GM18502 (cell line): ENCODE measurements around the gene DMD.

Experiments used
- ATAC-seq: cut with Tn5 transposase; IDR thresholded peaks from one replicate; pipeline ENCODE4 v1.9.1; 2021; ENCODE audit warnings: mild to moderate bottlenecking; ENCODE audit not compliant: unreplicated experiment, poor library complexity

The DMD gene

DNA sequence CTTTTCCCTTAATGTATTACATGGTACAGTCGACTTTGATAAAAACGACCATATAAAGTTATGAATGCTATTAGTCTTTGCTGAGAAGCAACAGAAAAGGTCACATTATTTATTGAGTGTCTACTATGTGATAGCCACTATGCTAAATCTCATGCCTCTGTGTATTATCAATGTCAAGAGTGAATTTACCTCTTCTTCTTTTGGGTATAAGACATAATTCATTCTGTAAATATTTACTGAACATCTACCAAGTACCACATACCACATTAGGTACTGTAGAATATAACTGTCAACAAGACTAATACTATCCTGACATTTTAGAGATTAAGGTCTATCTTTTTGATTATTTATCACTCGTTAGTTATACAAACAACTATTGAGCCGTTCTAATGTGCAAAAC is 1870.8 kb downstream of the DMD start:
- ATAC-seq, result no peak

DNA sequence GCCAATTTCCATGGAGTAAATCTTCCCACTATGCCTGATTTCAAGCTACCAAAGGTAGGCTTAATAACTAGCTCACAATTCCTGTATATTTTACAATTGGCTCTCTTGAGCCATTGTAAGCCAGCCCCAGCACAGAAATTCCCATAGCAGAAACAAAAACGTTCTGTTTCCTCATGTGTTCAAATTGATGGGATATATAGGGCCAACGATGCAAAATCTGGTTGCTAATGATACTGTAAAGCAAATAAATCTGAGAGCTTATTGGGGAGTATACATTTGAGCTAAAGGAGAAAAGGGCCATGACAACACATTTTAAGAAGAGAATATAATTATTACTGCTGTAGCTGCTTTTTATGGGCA is 1872.4 kb downstream of the DMD start:
- ATAC-seq, result no peak

DNA sequence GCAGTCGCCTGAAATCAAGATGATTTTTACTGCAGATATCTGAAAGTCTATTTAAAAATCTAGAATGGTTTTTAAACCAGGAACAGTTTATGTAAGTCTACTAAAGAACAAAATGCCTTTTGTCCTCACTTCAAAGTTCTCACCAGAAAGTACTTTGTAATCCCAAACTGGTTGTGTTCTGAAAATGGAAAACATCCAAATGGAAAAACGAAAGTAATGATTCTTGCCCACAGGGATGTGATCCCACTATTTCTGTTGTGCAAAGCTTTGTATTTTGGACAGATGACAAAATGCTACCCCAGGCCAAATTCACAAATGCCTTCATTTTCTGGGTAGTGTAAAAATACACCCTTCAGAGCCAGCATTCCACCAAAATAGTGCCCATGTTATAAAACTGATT is 1874.0 kb downstream of the DMD start:
- no peak for ATAC-seq

DNA sequence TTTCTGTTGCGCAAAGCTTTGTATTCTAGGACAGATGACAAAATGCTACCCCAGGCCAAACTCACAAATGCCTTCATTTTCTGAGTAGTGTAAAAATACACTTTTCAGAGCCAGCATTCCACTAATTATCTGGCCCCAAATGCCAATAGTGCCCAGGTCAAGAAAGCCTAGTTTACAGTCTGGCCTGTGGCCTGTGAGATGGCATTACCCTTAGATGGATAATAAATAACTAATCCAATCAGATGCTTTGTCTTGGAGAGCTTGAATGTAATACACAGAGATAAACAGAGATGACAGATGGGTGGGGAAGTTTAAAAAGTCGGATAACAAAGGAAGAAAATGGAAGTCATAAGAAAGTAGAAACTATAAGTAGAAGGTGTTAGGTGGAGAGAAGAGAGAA is 1874.9 kb downstream of the DMD start:
- no peak for ATAC-seq

DNA sequence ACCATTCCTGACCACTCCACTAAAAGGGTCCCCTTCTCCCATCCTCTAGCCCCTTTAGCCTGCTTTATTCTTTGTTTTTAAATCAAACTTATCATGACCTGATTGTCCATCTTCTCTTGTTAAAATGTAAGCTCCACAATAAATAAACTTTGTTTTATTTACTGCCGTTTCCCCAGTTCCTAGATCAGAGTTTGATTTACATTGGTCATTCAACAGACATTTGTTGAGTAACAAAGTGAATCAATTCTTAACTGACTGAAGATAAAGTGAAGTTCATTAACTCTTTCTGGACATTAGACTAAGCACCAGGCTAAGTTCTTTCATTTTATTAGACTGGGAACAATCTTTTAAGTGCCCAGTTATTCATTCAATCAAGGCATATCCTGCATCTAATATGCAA is 1876.4 kb downstream of the DMD start:
- ATAC-seq, result no peak

DNA sequence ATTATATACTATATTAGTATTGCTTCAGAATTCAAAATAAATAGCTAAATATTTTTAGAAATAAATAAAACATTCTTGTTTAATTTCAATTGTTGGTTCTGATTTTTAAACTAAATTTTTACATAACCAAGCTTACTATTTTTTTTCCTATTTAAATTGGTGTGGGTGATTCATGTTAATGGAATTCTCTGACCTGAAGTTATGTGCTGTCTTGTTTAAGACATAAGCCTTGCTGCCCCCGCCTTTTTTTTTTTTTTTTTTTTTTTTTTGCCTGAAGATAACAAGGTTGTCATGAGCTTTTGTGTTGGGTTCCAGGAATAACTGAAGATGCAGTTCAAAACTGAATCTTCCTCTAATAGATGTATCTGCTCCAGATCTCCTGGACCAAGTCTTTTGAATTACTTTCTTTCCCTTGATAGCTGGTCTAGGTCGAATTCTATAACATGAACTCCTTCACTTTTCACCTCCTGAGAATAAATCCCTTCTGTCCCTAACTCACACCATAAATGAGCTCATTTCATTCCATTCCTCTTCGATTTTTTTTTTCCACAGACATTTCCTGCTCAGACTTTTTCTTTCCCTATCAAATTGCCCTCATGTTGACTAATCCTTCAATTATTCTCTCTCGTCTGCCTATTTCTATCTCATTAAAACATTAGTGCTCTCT is 1878.1 kb downstream of the DMD start:
- ATAC-seq, result no peak

DNA sequence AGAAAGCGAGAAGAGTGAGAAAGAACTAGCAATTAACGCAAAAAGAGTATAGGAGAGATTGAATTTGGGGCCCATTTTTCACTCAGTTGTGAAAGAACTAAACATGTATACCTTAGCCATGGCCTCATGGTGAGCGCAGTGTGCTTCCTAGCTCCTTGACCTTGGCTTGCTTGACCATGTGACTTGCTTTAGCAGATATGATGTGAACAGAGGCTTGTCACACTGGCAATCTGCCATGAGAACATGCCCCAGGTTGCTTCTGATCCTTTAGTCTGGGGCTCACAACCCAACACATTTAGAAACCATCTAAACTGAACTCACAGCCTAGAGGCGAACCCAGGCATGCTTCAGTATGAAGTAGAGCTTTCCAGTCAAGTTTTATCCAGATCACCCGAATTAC is 1879.4 kb downstream of the DMD start:
- no peak for ATAC-seq

DNA sequence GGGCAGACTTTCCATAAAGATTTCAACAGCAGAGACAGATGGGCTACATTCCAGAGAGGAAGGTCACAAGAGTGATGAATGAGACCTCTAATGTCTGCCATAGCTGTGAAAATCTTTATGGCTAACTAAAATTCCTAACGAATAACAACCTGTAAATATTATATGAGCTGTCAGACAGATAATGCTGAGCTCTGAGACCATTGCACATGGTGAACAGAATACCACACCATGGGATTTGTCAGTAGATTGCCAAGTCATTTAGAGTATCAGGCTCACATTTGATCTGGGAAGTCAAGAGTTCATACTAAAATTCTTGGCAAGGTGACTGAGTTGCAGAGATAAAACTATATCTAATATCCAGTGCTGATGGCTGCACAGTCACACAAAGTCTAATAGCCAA is 1880.3 kb downstream of the DMD start:
- no peak for ATAC-seq

DNA sequence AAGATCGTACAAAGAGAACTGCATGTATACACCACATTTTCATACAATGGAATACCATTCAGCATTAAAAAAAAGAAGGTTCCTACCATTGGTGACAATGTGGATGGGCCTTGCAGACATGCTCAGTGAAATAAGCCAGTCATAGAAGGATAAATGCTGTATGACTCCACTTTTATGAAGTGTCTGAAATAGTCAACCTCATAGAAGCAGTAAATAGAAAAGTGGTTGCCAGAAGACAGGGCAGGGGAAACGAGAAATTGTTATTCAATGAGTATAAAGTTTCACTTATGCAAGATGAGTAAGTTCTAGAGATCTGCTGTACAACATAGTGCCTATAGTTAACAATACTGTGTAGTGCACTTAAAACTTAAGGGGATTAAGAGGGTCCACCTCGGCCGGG is 1882.1 kb downstream of the DMD start:
- ATAC-seq, result peak; percentile 58

DNA sequence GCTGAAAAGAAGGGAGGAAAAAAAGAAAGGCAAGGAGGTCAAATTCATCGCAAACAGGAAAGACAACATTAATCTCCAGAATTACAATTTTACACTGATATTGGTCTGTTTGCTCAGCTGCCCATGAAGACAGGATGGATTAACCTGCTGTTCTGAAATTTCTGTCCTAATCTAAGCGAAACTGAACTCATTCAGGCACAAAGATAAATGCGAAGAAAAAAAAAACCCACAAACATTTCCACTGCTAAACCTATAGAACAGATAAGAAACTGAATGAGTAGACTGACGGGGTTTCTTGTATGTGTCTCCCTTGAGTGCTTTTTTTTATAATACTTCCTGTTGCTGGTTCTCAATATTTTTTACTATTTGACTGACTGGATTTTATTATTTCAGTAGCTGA is 1887.7 kb downstream of the DMD start:
- peak; percentile 96 for ATAC-seq

DNA sequence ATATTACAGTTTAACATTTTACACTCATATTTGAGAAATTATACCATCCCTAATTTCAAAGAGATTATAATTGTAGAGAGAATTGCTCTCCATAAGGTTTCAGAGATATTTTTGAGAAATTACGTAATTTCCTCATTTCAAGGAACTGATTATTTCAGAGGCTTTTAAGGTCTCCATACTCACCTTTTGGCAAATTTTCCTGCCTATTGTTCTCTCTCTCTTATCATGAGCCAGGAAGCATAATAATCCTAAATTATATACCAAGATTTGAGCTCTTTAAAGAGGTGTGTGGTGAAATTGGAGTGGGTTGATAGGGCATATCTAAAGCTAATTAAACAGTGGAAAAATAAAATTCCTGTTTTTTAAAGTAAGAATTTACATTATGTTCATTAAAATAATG is 1890.6 kb downstream of the DMD start:
- no peak for ATAC-seq

DNA sequence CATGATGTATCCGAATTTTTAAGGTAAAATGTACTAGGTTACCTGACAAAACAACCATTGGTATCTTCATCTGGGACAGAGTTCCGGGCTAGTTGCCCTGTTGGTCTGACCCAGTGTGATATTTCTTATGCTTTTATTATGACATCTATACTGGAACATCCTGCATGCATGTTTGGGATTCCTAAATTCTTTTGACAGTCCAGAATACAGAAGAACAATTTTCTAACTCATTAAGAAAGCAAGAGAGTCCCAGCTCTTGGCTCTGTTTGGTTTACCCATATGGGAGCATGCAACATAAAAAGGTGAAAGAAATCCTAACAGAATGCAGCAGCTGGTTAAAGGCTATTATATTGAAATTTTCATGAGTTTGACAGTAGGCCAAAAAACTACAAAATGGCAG is 1891.8 kb downstream of the DMD start:
- no peak for ATAC-seq

DNA sequence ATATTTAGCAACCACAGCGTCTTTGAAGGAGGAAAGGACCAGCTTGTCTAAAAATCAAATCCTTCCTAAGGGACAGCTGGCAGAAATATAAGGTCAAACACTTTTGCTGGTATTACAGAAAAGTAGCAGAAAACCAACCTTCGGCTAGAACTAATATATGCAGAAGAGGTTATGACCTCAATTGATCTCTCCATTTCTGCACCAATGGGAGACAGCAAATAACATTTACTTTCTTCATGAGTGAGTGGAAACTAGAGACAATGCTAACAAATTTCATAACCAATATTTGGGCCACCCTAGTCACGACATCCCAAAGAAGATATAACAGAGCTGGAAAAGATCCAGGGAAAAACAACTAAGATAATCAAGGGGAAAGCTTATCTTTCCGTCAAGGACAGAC is 1892.5 kb downstream of the DMD start:
- no peak for ATAC-seq

DNA sequence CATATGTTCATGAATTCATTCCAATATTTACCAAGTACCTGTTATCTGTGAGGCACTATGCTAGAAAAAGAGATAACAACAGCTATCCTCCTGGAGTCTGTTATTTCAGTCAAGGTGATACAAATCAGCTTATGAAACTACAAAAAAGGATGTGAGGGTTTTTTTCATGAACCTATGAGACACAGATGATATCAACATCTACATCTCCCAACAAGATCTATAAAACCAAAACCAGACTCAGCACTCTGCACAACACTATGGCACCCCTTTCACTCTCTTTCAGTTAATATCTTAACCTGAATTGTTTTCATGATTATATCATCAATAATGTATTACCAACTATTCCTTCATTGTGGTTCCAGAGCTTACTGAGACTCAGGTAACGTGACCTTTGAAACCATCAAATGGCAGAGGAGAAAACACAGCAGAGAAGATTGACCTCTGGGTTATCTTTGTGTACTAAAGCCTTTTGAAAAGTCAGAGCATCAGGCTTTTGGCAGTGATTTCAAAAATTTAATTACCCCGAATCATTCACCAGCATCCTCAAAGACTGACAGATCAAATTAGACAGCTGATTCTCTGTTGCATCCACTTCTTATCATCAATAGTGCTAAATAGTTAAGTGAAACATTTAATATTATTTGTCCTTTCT is 1894.9 kb downstream of the DMD start:
- peak; percentile 59 for ATAC-seq

DNA sequence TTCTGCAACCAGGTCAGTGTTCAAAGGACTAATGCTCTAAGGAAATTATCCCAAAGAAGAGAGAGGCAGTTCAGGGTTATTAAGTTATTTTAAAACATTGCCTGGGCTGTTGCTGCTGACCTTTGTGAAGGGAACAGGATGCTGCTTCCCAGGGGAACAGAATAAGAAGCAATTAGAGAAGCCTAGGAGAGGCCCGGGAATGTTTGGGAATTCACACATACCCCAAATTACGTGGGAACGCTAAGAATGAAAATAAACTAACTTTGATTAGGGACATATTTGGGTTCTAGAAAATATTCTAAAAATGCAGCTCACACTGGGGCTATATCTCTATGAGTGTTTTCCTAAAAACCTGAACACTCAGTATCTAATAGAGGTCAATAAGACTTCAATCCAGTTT is 1896.4 kb downstream of the DMD start:
- ATAC-seq, result no peak

DNA sequence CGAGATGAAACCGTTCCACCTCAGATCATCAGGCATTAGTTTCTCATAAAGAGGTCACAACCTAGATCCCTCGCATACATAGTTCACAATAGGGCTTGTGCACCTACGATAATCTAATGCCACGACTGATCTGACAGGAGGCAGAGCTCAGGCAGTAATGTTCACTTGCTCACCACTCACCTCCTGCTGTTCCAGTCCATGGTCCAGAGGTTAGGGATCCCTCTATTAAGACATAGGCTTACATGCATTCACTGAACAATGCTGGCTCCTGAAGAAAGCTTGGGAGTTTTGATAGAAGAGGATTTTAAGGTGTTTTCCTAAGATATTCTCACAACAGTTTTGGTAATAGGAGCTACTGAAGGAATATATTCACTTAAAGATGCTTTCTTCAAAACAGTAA is 1903.4 kb downstream of the DMD start:
- ATAC-seq, result no peak

DNA sequence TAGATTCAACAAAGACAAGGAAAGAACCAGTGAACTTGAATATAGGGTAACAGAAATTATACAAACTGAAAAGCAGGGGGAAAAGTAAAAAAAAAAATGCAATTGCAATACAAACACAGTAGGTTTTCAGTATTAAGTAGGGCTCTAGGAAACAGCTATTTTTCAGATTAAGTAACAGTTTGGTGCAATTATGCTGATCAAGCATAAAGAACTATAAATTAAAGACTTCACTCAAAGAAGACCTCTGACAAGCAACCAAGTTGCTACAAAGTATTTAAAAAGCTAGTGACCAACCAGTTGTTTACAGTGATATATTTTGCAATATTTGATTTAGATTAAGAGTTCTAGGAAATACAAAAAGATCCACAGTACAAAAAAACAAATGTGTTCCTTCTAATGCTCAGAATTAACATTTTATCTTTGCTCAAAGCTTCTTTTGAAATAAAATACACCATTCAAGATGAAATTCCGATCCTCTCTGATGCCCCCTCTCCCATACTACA is 1908.7 kb downstream of the DMD start:
- ATAC-seq, result no peak

DNA sequence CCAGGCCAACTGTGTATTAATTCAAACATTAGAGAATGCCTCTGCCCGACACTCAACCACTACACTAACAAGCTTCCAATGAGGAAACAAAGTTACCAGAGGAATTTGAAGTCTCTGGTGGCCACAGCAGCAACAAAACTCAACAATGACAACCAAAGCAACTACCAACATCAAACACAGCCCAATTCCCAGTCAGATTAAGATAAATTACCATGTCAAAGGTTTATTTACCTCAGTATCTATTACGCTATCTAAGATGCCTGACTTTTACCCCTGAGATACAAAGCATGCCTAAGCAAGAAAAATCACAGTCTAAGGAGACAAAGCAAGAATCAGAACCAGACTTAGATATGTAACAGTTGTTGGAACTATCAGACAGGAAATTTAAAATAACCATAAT is 1909.4 kb downstream of the DMD start:
- no peak for ATAC-seq

DNA sequence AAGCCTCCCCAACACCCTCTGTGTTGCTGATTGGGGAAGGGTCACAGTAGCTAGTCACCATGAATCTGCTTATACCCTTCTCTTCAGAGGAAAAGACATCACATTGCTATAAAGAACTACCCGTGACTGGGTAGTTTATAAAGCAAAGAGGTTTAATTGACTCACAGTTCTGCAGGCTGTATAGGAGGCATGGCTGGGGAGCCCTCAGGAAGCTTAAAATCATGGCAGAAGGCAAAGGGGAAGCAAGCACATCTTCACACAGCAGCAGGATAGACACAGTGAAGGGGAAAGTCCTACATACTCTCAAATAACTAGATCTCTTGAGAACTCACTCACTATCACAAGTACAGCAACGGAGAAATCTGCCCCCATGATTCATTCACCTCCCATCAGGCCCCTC is 1910.1 kb downstream of the DMD start:
- ATAC-seq, result no peak

DNA sequence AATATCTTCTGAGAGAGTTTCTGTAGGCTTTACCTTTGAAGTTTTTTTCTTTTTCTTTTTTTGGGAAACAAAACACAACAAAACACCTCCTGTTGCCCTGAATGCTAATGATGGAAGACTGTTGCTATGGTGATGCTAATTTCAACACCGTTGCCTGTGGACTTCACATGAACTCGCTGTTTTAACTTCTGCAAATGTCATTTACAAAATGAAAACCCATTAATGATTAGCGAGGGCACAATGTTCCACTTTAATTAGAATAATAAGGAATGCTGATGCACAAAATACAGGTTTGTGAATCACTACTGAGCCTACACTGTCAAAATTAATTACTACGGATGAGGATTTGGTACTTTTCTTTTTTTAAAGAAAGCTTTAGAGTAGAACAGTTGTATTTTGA is 1912.4 kb downstream of the DMD start:
- ATAC-seq, result no peak

DNA sequence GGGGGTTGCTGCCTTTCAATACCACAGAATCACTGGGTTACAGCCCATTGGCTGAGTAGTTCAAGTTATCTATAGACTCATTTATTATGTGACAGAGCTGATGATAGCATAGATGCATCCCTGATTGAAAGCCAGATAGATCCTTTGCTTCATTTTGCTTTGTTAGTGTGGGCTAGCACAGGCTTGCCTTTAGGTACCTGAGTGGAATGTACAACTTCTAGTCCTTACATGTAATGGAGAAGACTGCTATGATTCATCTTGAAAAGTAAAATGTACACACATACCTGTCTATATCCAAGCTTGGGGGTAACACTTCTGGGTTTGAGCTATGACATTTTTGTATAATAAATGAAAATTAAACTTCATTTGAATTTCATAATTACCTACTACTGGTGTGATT is 1913.5 kb downstream of the DMD start:
- no peak for ATAC-seq

DNA sequence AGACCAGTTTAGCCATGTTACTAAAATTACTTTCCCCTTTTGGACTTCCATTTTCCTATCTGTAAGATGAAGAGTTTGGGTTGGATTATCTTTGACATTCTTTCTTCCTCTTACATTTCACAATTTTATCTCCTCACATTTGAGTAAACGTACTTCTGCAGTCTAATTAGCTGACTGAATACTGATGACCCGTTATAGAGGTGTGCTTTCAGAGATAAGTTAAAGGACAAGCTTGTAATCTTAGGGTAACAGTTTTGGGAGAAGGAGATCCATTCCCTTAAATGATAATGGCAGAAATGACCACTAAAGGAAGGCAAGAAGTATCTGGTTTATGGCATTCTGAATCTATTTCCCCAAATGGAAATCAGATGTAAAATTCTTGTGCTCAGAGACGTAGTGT is 1916.9 kb downstream of the DMD start:
- ATAC-seq, result no peak
